Prostate gland (tissue), 2 donors: ENCODE data around the gene CCDC30.

Experiments
- CTCF ChIP-seq, 4 experiments: fragments of 200-600 bp in 2 of 4; fragments of 450-650 bp in 2 of 4; sonication (generic) in 2 of 4; IDR thresholded peaks; 1 replicate in 3 of 4; 2 replicates in 1 of 4; pipeline ENCODE4 v1.5.1; 2016 to 2019; ENCODE audit warnings: antibody characterized with exemption in 4 of 4, mild to moderate bottlenecking in 2 of 4, moderate library complexity in 2 of 4
- POLR2A ChIP-seq: fragments of 450-650 bp; IDR thresholded peaks from one replicate; pipeline ENCODE4 v1.6.1; 2016; ENCODE audit warnings: antibody characterized with exemption, mild to moderate bottlenecking
- POLR2AphosphoS5 ChIP-seq: sonication (generic); formaldehyde crosslinking; IDR thresholded peaks from one replicate; pipeline ENCODE4 v1.6.1; 2017; ENCODE audit warnings: antibody characterized with exemption

GRCh38 chr1:42686418-42686817, 223.3 kb downstream of the CCDC30 start:
- TF ChIP-seq CTCF (IDR thresholded peaks at IDR 0.05) (no peak), POLR2AphosphoS5 (no peak), POLR2A (no peak)
